Testis (tissue), 2 donors: ENCODE results near the gene TGFBR3.

ENCODE experiments used
- POLR2A ChIP-seq: fragments of 450-650 bp; IDR thresholded peaks from one replicate; pipeline ENCODE4 v1.6.1; 2017; ENCODE audit warnings: antibody characterized with exemption, mild to moderate bottlenecking, moderate library complexity
- TF ChIP-seq, protein P1 (sequence below), 3 experiments: fragments of 450-650 bp in 2 of 3; fragments of 200-600 bp in 1 of 3; sonication (generic) in 1 of 3; IDR thresholded peaks; one replicate each; pipeline ENCODE4 v1.5.1; 2016 to 2019; ENCODE audit warnings: antibody characterized with exemption in 3 of 3, mild to moderate bottlenecking in 2 of 3, moderate library complexity in 1 of 3

- TF ChIP-seq POLR2A: no peak
- TF ChIP-seq, protein P1, sequence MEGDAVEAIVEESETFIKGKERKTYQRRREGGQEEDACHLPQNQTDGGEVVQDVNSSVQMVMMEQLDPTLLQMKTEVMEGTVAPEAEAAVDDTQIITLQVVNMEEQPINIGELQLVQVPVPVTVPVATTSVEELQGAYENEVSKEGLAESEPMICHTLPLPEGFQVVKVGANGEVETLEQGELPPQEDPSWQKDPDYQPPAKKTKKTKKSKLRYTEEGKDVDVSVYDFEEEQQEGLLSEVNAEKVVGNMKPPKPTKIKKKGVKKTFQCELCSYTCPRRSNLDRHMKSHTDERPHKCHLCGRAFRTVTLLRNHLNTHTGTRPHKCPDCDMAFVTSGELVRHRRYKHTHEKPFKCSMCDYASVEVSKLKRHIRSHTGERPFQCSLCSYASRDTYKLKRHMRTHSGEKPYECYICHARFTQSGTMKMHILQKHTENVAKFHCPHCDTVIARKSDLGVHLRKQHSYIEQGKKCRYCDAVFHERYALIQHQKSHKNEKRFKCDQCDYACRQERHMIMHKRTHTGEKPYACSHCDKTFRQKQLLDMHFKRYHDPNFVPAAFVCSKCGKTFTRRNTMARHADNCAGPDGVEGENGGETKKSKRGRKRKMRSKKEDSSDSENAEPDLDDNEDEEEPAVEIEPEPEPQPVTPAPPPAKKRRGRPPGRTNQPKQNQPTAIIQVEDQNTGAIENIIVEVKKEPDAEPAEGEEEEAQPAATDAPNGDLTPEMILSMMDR (IDR thresholded peaks at IDR 0.05): no peak
Observed at GRCh38 chr1:91784616-91785015, 101.3 kb downstream of the TGFBR3 start.
